Sigmoid colon (tissue), 4 donors: ENCODE results near the gene DAB2.

Experiments used
- EP300 ChIP-seq, 4 donors: sonication (generic); formaldehyde crosslinking; IDR thresholded peaks; one replicate each; pipeline ENCODE4 v1.6.1; 2017; ENCODE audit warnings: antibody characterized with exemption in 4 of 4
- POLR2A ChIP-seq, 2 donors: fragments of 450-650 bp; IDR thresholded peaks; one replicate each; pipeline ENCODE4 v1.6.1; 2016; ENCODE audit warnings: antibody characterized with exemption in 2 of 2, mild to moderate bottlenecking in 2 of 2, moderate library complexity in 2 of 2
- POLR2AphosphoS5 ChIP-seq, 4 donors: sonication (generic); formaldehyde crosslinking; IDR thresholded peaks; one replicate each; pipeline ENCODE4 v1.6.1; 2017; ENCODE audit warnings: antibody characterized with exemption in 4 of 4
- TF ChIP-seq, protein P1 (sequence below), 4 experiments: fragments of 450-650 bp in 3 of 4; fragments of 200-600 bp in 1 of 4; IDR thresholded peaks; one replicate each; pipeline ENCODE4 v1.5.1; 2016 to 2019; ENCODE audit warnings: antibody characterized with exemption in 4 of 4, mild to moderate bottlenecking in 3 of 4, moderate library complexity in 2 of 4

DNA sequence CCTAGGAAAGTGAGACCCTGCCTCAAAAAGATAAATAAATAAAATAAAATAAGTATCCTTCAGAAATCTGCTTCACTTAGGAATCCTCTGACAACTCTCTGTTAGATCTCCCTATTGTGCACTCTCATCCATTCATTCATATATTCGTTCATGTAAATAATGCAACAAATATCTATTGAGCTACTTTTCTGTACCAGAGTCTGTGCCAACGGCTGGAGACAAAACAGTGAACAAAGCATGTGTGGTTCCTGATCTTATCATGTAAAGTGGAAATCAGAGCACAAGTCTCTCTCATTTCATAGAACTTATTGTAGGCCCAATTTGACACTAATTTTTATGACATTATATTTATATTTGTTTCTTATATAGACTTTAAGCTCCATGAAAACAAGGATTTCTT is 40.3 kb upstream of the DAB2 start:
- TF ChIP-seq, protein P1, sequence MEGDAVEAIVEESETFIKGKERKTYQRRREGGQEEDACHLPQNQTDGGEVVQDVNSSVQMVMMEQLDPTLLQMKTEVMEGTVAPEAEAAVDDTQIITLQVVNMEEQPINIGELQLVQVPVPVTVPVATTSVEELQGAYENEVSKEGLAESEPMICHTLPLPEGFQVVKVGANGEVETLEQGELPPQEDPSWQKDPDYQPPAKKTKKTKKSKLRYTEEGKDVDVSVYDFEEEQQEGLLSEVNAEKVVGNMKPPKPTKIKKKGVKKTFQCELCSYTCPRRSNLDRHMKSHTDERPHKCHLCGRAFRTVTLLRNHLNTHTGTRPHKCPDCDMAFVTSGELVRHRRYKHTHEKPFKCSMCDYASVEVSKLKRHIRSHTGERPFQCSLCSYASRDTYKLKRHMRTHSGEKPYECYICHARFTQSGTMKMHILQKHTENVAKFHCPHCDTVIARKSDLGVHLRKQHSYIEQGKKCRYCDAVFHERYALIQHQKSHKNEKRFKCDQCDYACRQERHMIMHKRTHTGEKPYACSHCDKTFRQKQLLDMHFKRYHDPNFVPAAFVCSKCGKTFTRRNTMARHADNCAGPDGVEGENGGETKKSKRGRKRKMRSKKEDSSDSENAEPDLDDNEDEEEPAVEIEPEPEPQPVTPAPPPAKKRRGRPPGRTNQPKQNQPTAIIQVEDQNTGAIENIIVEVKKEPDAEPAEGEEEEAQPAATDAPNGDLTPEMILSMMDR (IDR thresholded peaks at IDR 0.05): no peak
- TF ChIP-seq EP300 (IDR thresholded peaks at IDR 0.05) (no peak), POLR2AphosphoS5 (IDR thresholded peaks at IDR 0.05) (no peak), POLR2A (IDR thresholded peaks at IDR 0.05) (no peak)
